Skeletal muscle satellite cell (primary cell): Measurements from ENCODE around the gene GPR39.

Experiments used
- H3K27me3 ChIP-seq: 2 replicates; pipeline ENCODE4 v1.7.0; 2013; ENCODE audit warnings: low read length; ENCODE audit not compliant: control insufficient read depth, insufficient read depth
- H3K36me3 ChIP-seq: 2 replicates; pipeline ENCODE4 v1.7.0; 2013; ENCODE audit warnings: mild to moderate bottlenecking, control low read depth, low read length; ENCODE audit not compliant: insufficient read depth
- H3K4me1 ChIP-seq: 2 replicates; pipeline ENCODE4 v1.7.0; 2013; ENCODE audit warnings: low read length; ENCODE audit not compliant: control insufficient read depth, insufficient read depth
- H3K4me2 ChIP-seq: 2 replicates; pipeline ENCODE4 v1.7.0; 2013; ENCODE audit warnings: mild to moderate bottlenecking, low read length
- H3K4me3 ChIP-seq: 2 replicates; pipeline ENCODE4 v1.7.0; 2013; ENCODE audit warnings: low read length
- H3K9ac ChIP-seq: 2 replicates; pipeline ENCODE4 v1.7.0; 2013; ENCODE audit warnings: mild to moderate bottlenecking, low read depth, low read length, moderate library complexity
- H3K9me3 ChIP-seq: replicated peaks from 2 replicates; pipeline ENCODE4 v1.7.0; 2013; ENCODE audit warnings: mild to moderate bottlenecking, control low read depth, low read length

Gene GPR39

GRCh38 chr2:132633635-132634034 lies 217.0 kb downstream of the GPR39 start:
- Histone ChIP-seq H3K36me3 (no peaks in the 10 kb centered on the region), H3K4me2 (no peak overlapping the region), H3K9ac (no peak overlapping the region), H3K4me1 (peaks cover 6% of the 10 kb centered on the region), H3K9me3 (no peaks in the 10 kb centered on the region), H3K27me3 (no peaks in the 10 kb centered on the region), H3K4me3 (no peak overlapping the region)

- no peak overlapping the region for H3K4me3 ChIP-seq
- H3K27me3 ChIP-seq: no peaks in the 10 kb centered on the region
- H3K9me3 ChIP-seq: no peaks in the 10 kb centered on the region
- H3K36me3 ChIP-seq: no peaks in the 10 kb centered on the region
- no peak overlapping the region for H3K9ac ChIP-seq
- H3K4me2 ChIP-seq: no peak overlapping the region
- peaks cover 6% of the 10 kb centered on the region for H3K4me1 ChIP-seq
Measured at GRCh38 chr2:132636346-132636745, 219.7 kb downstream of the GPR39 start.

GRCh38 chr2:132638313-132639040 lies 221.9 kb downstream of the GPR39 start:
- no peaks in the 10 kb centered on the region for H3K4me1 ChIP-seq
- H3K36me3 ChIP-seq: no peaks in the 10 kb centered on the region
- H3K27me3 ChIP-seq: no peaks in the 10 kb centered on the region
- no peak overlapping the region for H3K9ac ChIP-seq
- H3K4me2 ChIP-seq: no peak overlapping the region
- no peak overlapping the region for H3K4me3 ChIP-seq
- no peaks in the 10 kb centered on the region for H3K9me3 ChIP-seq

- H3K4me3 ChIP-seq: no peak overlapping the region
- H3K9ac ChIP-seq: no peak overlapping the region
- no peaks in the 10 kb centered on the region for H3K36me3 ChIP-seq
- no peak overlapping the region for H3K4me2 ChIP-seq
- H3K9me3 ChIP-seq: no peaks in the 10 kb centered on the region
- H3K27me3 ChIP-seq: no peaks in the 10 kb centered on the region
- no peaks in the 10 kb centered on the region for H3K4me1 ChIP-seq
Measured at GRCh38 chr2:132640116-132640515, 223.5 kb downstream of the GPR39 start.

- Histone ChIP-seq H3K27me3 (no peaks in the 10 kb centered on the region), H3K9ac (no peak overlapping the region), H3K4me2 (no peak overlapping the region), H3K4me1 (no peaks in the 10 kb centered on the region), H3K4me3 (no peak overlapping the region), H3K9me3 (no peaks in the 10 kb centered on the region), H3K36me3 (no peaks in the 10 kb centered on the region)
Measured at GRCh38 chr2:132641819-132642218, 225.2 kb downstream of the GPR39 start.

- no peaks in the 10 kb centered on the region for H3K27me3 ChIP-seq
- H3K9ac ChIP-seq: no peak overlapping the region
- H3K4me3 ChIP-seq: no peak overlapping the region
- H3K36me3 ChIP-seq: no peaks in the 10 kb centered on the region
- H3K9me3 ChIP-seq: no peaks in the 10 kb centered on the region
- no peak overlapping the region for H3K4me2 ChIP-seq
- H3K4me1 ChIP-seq: no peaks in the 10 kb centered on the region
Measured at GRCh38 chr2:132642415-132642814, 225.8 kb downstream of the GPR39 start.

GRCh38 chr2:132645176-132645575 lies 228.6 kb downstream of the GPR39 start:
- H3K4me2 ChIP-seq: no peak overlapping the region
- no peaks in the 10 kb centered on the region for H3K27me3 ChIP-seq
- no peaks in the 10 kb centered on the region for H3K4me1 ChIP-seq
- H3K9me3 ChIP-seq: no peaks in the 10 kb centered on the region
- H3K36me3 ChIP-seq: no peaks in the 10 kb centered on the region
- H3K4me3 ChIP-seq: no peak overlapping the region
- no peak overlapping the region for H3K9ac ChIP-seq

- Histone ChIP-seq H3K27me3 (no peaks in the 10 kb centered on the region), H3K9me3 (no peaks in the 10 kb centered on the region), H3K4me1 (no peaks in the 10 kb centered on the region), H3K4me3 (no peak overlapping the region), H3K4me2 (no peak overlapping the region), H3K36me3 (no peaks in the 10 kb centered on the region), H3K9ac (no peak overlapping the region)
Measured at GRCh38 chr2:132645722-132646539, 229.3 kb downstream of the GPR39 start.

GRCh38 chr2:132646540-132647108 lies 230.0 kb downstream of the GPR39 start:
- Histone ChIP-seq H3K9me3 (no peaks in the 10 kb centered on the region), H3K4me1 (no peaks in the 10 kb centered on the region), H3K4me2 (no peak overlapping the region), H3K27me3 (no peaks in the 10 kb centered on the region), H3K36me3 (no peaks in the 10 kb centered on the region), H3K4me3 (no peak overlapping the region), H3K9ac (no peak overlapping the region)

GRCh38 chr2:132651115-132652045 lies 234.8 kb downstream of the GPR39 start:
- Histone ChIP-seq H3K27me3 (no peaks in the 10 kb centered on the region), H3K9me3 (no peaks in the 10 kb centered on the region), H3K36me3 (no peaks in the 10 kb centered on the region), H3K4me1 (no peaks in the 10 kb centered on the region), H3K4me3 (no peak overlapping the region), H3K4me2 (peak overlapping the region; percentile 34), H3K9ac (no peak overlapping the region)

- Histone ChIP-seq H3K36me3 (no peaks in the 10 kb centered on the region), H3K4me3 (no peak overlapping the region), H3K4me1 (no peaks in the 10 kb centered on the region), H3K9me3 (no peaks in the 10 kb centered on the region), H3K4me2 (no peak overlapping the region), H3K9ac (no peak overlapping the region), H3K27me3 (no peaks in the 10 kb centered on the region)
Measured at GRCh38 chr2:132652474-132652873, 235.9 kb downstream of the GPR39 start.
